H1 (cell line): ENCODE measurements around the gene KRT27.

Experiments used
- NRF1 ChIP-seq: IDR thresholded peaks from 2 replicates; pipeline ENCODE4 v1.6.1; 2011; ENCODE audit warnings: mild to moderate bottlenecking, low read depth, low read length, improper control_type of control experiment
- SIX5 ChIP-seq: IDR thresholded peaks from 2 replicates; pipeline ENCODE4 v1.6.1; 2011; ENCODE audit warnings: mild to moderate bottlenecking, low read depth, low read length
- SP2 ChIP-seq: IDR thresholded peaks from 2 replicates; pipeline ENCODE4 v1.6.1; 2012; ENCODE audit warnings: mild to moderate bottlenecking, low read length, inconsistent platforms
- TAF1 ChIP-seq: IDR thresholded peaks from 2 replicates; pipeline ENCODE4 v1.6.1; 2011; ENCODE audit warnings: mild to moderate bottlenecking, low read depth, low read length
- TF ChIP-seq, protein P1 (sequence below): IDR thresholded peaks from 2 replicates; pipeline ENCODE4 v1.6.1; 2012; ENCODE audit warnings: low read length, inconsistent platforms
- TF ChIP-seq, protein P2 (sequence below), 3 experiments: IDR thresholded peaks; 1 replicate in 2 of 3; 2 replicates in 1 of 3; pipeline versions ENCODE4 v1.5.1 to v1.6.1; 2011; ENCODE audit warnings: low read length in 3 of 3, mild to moderate bottlenecking in 3 of 3, inconsistent platforms in 2 of 3, low read depth in 1 of 3, moderate library complexity in 1 of 3; ENCODE audit not compliant: insufficient read depth in 1 of 3; ENCODE audit errors: control extremely low read depth in 1 of 3
- TF ChIP-seq, protein P3 (sequence below): IDR thresholded peaks from 2 replicates; pipeline ENCODE4 v1.6.1; 2012; ENCODE audit warnings: inconsistent platforms

DNA sequence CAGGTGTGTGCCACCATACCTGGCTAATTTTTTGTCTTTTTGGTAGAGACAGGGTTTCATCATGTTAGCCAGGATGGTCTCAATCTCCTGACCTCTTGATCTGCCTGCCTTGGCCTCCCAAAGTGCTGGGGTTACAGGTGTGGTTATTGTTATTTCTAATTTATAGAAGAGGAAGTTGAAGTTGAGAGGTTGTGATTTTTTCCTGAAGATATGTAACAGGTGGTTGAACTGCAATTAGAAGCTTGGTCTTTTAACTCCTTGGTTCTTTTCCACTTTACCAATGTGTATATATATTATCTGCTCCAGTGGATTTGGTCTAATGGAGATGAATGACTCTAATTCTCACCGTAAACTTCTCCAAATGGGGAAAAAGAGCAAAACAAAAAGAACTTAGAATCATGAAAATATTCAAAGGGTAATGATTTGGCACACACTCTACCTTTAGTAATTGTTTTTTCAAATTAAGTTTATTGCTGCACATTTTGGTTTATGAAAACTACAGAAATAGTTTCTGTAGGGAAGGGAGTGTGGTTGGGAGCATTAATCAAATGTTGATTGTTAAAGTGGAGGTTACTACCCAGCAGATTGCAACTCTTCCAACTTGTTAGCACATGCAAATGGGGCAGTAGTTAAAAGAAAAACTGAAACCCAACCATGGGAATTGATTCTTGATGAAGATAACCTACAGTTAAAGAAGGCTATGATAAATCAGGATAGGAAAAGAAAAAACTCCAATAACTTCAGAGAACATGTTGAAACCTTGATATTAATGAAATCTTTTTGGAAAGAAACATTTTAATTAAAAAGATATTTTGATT, 41.9 kb upstream of the KRT27 start:
- TF ChIP-seq, protein P1, sequence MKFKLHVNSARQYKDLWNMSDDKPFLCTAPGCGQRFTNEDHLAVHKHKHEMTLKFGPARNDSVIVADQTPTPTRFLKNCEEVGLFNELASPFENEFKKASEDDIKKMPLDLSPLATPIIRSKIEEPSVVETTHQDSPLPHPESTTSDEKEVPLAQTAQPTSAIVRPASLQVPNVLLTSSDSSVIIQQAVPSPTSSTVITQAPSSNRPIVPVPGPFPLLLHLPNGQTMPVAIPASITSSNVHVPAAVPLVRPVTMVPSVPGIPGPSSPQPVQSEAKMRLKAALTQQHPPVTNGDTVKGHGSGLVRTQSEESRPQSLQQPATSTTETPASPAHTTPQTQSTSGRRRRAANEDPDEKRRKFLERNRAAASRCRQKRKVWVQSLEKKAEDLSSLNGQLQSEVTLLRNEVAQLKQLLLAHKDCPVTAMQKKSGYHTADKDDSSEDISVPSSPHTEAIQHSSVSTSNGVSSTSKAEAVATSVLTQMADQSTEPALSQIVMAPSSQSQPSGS: no peak
- TF ChIP-seq TAF1 (no peak), NRF1 (no peak), SP2 (no peak), SIX5 (no peak)
- TF ChIP-seq, protein P2, sequence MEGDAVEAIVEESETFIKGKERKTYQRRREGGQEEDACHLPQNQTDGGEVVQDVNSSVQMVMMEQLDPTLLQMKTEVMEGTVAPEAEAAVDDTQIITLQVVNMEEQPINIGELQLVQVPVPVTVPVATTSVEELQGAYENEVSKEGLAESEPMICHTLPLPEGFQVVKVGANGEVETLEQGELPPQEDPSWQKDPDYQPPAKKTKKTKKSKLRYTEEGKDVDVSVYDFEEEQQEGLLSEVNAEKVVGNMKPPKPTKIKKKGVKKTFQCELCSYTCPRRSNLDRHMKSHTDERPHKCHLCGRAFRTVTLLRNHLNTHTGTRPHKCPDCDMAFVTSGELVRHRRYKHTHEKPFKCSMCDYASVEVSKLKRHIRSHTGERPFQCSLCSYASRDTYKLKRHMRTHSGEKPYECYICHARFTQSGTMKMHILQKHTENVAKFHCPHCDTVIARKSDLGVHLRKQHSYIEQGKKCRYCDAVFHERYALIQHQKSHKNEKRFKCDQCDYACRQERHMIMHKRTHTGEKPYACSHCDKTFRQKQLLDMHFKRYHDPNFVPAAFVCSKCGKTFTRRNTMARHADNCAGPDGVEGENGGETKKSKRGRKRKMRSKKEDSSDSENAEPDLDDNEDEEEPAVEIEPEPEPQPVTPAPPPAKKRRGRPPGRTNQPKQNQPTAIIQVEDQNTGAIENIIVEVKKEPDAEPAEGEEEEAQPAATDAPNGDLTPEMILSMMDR (IDR thresholded peaks at IDR 0.05; ENCODE audit: control extremely low read depth in 1 of 3, insufficient read depth in 1 of 3, low read depth in 1 of 3, low read length in 3 of 3): no peak
- TF ChIP-seq, protein P3, sequence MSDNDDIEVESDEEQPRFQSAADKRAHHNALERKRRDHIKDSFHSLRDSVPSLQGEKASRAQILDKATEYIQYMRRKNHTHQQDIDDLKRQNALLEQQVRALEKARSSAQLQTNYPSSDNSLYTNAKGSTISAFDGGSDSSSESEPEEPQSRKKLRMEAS: no peak
